Neural crest cell (in vitro differentiated cells): Measurements from ENCODE around the gene ENTPD2. TPM values are rescaled to one million over a fixed set of nuclear protein-coding genes. Genes with fewer than 3 reads are reported as not detected.
"Not testable (repeated sequence)": the region's sequence is repeated elsewhere in the genome, so short reads cannot be mapped to it uniquely, and the experiment has no call there.

Source experiments
- DNase-seq: peaks from one replicate; pipeline ENCODE4 v3.0.0; 2021; ENCODE audit warnings: low read depth, mixed read lengths, low spot score
- H3K27ac Mint-ChIP-seq: one replicate; pipeline ENCODE4 v1.8.0; 2021; ENCODE audit warnings: mild to moderate bottlenecking, mixed read lengths; ENCODE audit not compliant: unreplicated experiment
- H3K27me3 Mint-ChIP-seq: 2 replicates; pipeline ENCODE4 v1.8.0; 2021; ENCODE audit warnings: low read depth, mild to moderate bottlenecking, mixed read lengths
- H3K36me3 Mint-ChIP-seq: 2 replicates; pipeline ENCODE4 v1.8.0; 2021; ENCODE audit warnings: low read depth, mild to moderate bottlenecking, mixed read lengths
- H3K4me1 Mint-ChIP-seq: 2 replicates; pipeline ENCODE4 v1.8.0; 2021; ENCODE audit warnings: mixed read lengths
- H3K4me3 Mint-ChIP-seq: one replicate; pipeline ENCODE4 v1.8.0; 2021; ENCODE audit warnings: mild to moderate bottlenecking, mixed read lengths
- H3K9me3 Mint-ChIP-seq: 2 replicates; pipeline ENCODE4 v1.8.0; 2021; ENCODE audit warnings: mixed read lengths
- CTCF ChIP-seq: fragments of 200-600 bp; sonication (generic); conservative IDR thresholded peaks from 2 replicates; pipeline ENCODE4 v1.5.0; 2021; ENCODE audit warnings: antibody characterized with exemption, mild to moderate bottlenecking
- total RNA-seq: library from RNA; stranded (reverse); gene quantifications from 2 replicates; pipeline ENCODE4 v1.2.1, GENCODE V29; 2021

Gene ENTPD2
- total RNA-seq, 1 donor from 2014 or later: not detected

- DNase-seq: no peak
- peaks cover 3% of the 10 kb centered on the region for H3K4me1 Mint-ChIP-seq
- H3K9me3 Mint-ChIP-seq: no peaks in the 10 kb centered on the region
- peaks cover 9% of the 10 kb centered on the region for H3K27me3 Mint-ChIP-seq
- H3K27ac Mint-ChIP-seq: no peak overlapping the region
- no peak overlapping the region for H3K4me3 Mint-ChIP-seq
- no peak for TF ChIP-seq CTCF
- H3K36me3 Mint-ChIP-seq: no peaks in the 10 kb centered on the region
These were observed 11.6 kb upstream of the ENTPD2 start for GRCh38 chr9:137065336-137065967.

DNA sequence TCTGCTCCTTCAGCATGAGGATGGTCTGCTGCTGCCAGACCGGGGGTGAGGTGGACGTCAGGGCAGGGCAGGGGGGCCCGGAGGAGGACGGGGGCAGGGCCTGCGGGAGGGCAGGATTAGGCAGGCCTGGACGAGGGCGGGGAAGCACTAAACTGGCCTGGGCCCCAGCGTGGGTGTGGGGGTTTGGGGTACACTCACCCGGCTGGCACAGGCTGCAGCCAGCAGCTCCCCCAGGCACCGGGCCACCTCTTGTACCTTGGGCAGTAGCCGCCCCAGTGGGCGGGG, 11.0 kb upstream of the ENTPD2 start:
- Mint-ChIP-seq H3K4me3 (no peak overlapping the region), H3K27ac (no peak overlapping the region), H3K27me3 (peaks cover 9% of the 10 kb centered on the region), H3K4me1 (peaks cover 3% of the 10 kb centered on the region), H3K9me3 (no peaks in the 10 kb centered on the region), H3K36me3 (no peaks in the 10 kb centered on the region)
- no peak for DNase-seq
- no peak for TF ChIP-seq CTCF

DNA sequence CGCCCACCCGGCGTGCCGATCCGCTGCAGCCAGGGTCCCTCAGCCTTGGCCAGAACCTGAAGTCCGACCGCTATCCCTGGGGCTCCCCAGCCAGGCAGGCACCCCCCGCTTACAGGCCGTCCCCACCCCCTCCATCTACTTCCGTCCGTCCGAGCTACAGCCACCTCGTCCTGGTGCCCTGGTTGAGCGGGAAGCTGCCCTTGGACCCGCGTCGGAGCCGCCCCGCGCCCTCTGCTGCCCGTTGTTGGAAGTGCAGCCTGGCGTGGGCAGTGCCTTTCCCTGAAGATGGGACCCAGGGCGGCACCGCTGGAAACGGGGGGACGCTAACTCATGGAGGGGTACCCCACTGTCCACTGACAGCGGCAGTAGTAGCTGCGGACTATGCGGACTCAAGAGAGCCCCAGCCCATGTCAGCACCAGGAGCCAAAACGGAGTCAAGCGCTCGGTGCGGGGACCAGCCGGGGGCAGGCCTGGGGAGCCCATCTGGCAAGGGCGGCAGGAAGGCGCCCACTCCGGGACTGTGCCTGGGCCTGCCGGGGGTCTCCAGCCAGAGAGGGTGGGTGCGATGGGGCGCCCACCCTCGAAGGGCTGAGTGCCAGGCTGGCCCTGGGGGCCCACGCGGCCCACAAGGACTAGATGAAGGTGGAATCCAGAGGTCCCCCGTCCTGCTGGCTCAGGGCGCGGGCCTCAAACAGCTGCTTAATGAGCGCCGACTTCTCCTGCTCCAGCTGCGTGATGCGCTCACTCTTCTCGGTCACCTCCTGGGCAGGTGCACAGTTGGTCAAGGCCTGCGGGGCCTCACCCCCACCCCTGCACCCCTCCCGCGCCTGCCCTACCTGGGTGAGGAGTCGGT, 10.4 kb upstream of the ENTPD2 start:
- peak; percentile 86 for TF ChIP-seq CTCF
- DNase-seq: peak; percentile 79
- Mint-ChIP-seq H3K36me3 (no peaks in the 10 kb centered on the region), H3K27ac (no peak overlapping the region), H3K9me3 (no peaks in the 10 kb centered on the region), H3K4me3 (no peak overlapping the region), H3K4me1 (peaks cover 3% of the 10 kb centered on the region), H3K27me3 (peaks cover 9% of the 10 kb centered on the region)

GRCh38 chr9:137063311-137064026, 9.6 kb upstream of the ENTPD2 start:
- TF ChIP-seq CTCF: no peak
- Mint-ChIP-seq H3K4me3 (no peak overlapping the region), H3K36me3 (no peaks in the 10 kb centered on the region), H3K9me3 (no peaks in the 10 kb centered on the region), H3K27ac (no peak overlapping the region), H3K4me1 (peaks cover 3% of the 10 kb centered on the region), H3K27me3 (peaks cover 16% of the 10 kb centered on the region)
- DNase-seq: no peak

DNA sequence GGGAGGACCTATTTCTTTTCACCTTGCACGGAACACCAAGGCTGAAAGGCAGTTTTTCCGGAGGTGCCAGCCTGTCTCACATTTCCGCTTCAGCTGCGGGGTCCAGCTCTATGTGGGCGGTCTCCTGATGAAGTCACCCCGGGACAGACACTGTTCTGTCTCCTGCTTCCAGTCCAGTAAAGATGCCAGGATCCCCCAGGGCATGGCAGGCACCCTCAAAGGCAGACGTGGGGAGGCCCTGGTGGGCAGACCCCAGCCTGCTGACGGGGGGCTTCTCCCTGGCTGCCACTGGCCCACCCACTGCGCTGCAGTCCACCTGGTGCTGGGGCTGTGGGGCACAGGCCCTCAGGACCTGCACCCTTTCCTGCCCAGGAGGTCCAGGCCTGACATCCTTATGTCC, 8.9 kb upstream of the ENTPD2 start:
- H3K27me3 Mint-ChIP-seq: peaks cover 17% of the 10 kb centered on the region

DNA sequence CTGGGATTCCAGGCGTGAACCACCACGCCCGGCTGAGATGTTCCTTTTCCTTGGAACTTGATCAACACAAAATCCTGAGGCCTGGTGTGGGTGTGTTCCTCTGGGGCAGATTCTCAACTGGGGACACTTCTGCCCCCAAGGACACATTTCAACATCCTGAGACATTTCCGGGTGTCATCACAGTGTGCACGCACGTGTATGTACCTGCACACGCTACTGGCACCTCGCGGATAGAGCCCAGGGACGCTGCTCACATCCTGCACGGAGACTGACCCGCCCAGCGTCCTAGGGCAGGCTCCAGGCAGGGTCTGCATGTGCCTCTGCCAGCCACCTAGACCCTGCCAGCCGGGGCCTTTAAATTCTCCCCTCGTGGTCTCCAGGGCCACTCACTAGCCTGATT, 8.5 kb upstream of the ENTPD2 start:
- Mint-ChIP-seq H3K36me3 (no peaks in the 10 kb centered on the region), H3K4me1 (no peaks in the 10 kb centered on the region), H3K27ac (no peak overlapping the region), H3K4me3 (no peak overlapping the region), H3K9me3 (no peaks in the 10 kb centered on the region), H3K27me3 (peaks cover 20% of the 10 kb centered on the region)
- no peak for DNase-seq
- no peak for TF ChIP-seq CTCF

More for the DNA sequence above, 8.9 kb upstream of the ENTPD2 start:
- H3K9me3 Mint-ChIP-seq, DNase-seq, H3K4me1 Mint-ChIP-seq, H3K4me3 Mint-ChIP-seq, H3K27ac Mint-ChIP-seq, H3K36me3 Mint-ChIP-seq: not testable (repeated sequence)
